VCaP (cell line): Measurements from ENCODE around the gene CCDC33.

Source experiments
- H3K27ac ChIP-seq: fragments of 450-650 bp; 2 replicates; pipeline ENCODE4 v1.5.1; 2017
- CTCF ChIP-seq: fragments of 450-650 bp; conservative IDR thresholded peaks from 2 replicates; pipeline ENCODE4 v1.5.1; 2017; ENCODE audit warnings: mild to moderate bottlenecking, moderate library complexity

CCDC33 gene

GRCh38 chr15:74242441-74243185, 6.5 kb downstream of the CCDC33 start:
- H3K27ac ChIP-seq, result peak overlapping the region; percentile 83; the same call in 1 of the 2 replicates
- no peak for TF ChIP-seq CTCF

- H3K27ac ChIP-seq, result no peak overlapping the region; the same call in 1 of the 2 replicates
- no peak for TF ChIP-seq CTCF
These were observed 7.3 kb downstream of the CCDC33 start for GRCh38 chr15:74243431-74243830.

- TF ChIP-seq CTCF, result no peak
- peak overlapping the region; percentile 69 for H3K27ac ChIP-seq
These were observed 8.8 kb downstream of the CCDC33 start for GRCh38 chr15:74244822-74245341.

- peak overlapping the region; percentile 69 for H3K27ac ChIP-seq
- TF ChIP-seq CTCF, result no peak
These were observed 9.3 kb downstream of the CCDC33 start for GRCh38 chr15:74245342-74245931.

- peak overlapping the region; percentile 88 for H3K27ac ChIP-seq
- no peak for TF ChIP-seq CTCF
These were observed 14.1 kb downstream of the CCDC33 start for GRCh38 chr15:74250266-74250665.

GRCh38 chr15:74251131-74251811, 15.1 kb downstream of the CCDC33 start:
- TF ChIP-seq CTCF, result no peak

GRCh38 chr15:74252291-74252690, 16.2 kb downstream of the CCDC33 start:
- H3K27ac ChIP-seq, result peak overlapping the region; percentile 88
- no peak for TF ChIP-seq CTCF

More at GRCh38 chr15:74251131-74251811, 15.1 kb downstream of the CCDC33 start:
- peak overlapping the region; percentile 88 for H3K27ac ChIP-seq
